ENCODE data around the gene KIF2C. TPM values are rescaled to one million over a fixed set of nuclear protein-coding genes. Genes with fewer than 3 reads are reported as not detected.

The KIF2C gene
- polyA plus RNA-seq, 1 of the 3 experiments (the other 2 are of a cell fraction) = 20.7 TPM

- H3K9me3 ChIP-seq = no peaks in the 10 kb centered on the region
- H3K4me3 ChIP-seq (ENCODE audit: low read depth in 2 of 2, low read length in 1 of 2) = no peak overlapping the region
- no peak overlapping the region for H3K27ac ChIP-seq (ENCODE audit: low read depth in 2 of 2, low read length in 1 of 2)
- no peaks in the 10 kb centered on the region for H3K9me2 ChIP-seq
- H3K36me3 ChIP-seq (replicated peaks in 1 of 2; ENCODE audit: control insufficient read depth in 1 of 2, insufficient read depth in 2 of 2, low read length in 1 of 2) = no peaks in the 10 kb centered on the region
- H3K4me2 ChIP-seq = no peak overlapping the region
- H2AFZ ChIP-seq (ENCODE audit: low read depth) = no peak overlapping the region
- no peaks in the 10 kb centered on the region for H3K79me2 ChIP-seq (ENCODE audit: insufficient read depth)
- WGBS (ENCODE audit: low lambda C conversion rate) = 82% methylated on average over 7 of the region's 7 CpGs
- POLR2A ChIA-PET = no interaction called here
- CTCF ChIA-PET = interaction anchor here (1.2 to 2.2 kb wide), 2 partner anchors 12 to 18 kb away, joined by 4 to 5 read pairs; no protein-coding TSS in a partner anchor
- no peak for DNase-seq
- no peak for TF ChIP-seq TCF12 (IDR thresholded peaks at IDR 0.05)
- no peak for TF ChIP-seq CTCF (IDR thresholded peaks at IDR 0.05)
- no peak for TF ChIP-seq CHD2 (IDR thresholded peaks at IDR 0.05; ENCODE audit: low read length, partially characterized antibody)
- no peak for TF ChIP-seq TAF1 (IDR thresholded peaks at IDR 0.05; ENCODE audit: borderline replicate concordance, low read depth, low read length)
- no peak for TF ChIP-seq MXI1 (IDR thresholded peaks at IDR 0.05; ENCODE audit: low read depth, low read length)
- TF ChIP-seq YY1 (IDR thresholded peaks at IDR 0.05; ENCODE audit: low read depth) = no peak
- TF ChIP-seq RFX5 (IDR thresholded peaks at IDR 0.05; ENCODE audit: low read length) = no peak
- no peak for TF ChIP-seq SIN3A (IDR thresholded peaks at IDR 0.05; ENCODE audit: borderline replicate concordance, low read depth, low read length)
- no peak for TF ChIP-seq GABPA (IDR thresholded peaks at IDR 0.05; ENCODE audit: low read depth)
- no peak for TF ChIP-seq TEAD4 (IDR thresholded peaks at IDR 0.05; ENCODE audit: borderline replicate concordance, insufficient read depth)
- TF ChIP-seq PBX3 (IDR thresholded peaks at IDR 0.05) = no peak
- no peak for TF ChIP-seq REST (IDR thresholded peaks at IDR 0.05; ENCODE audit: low read depth, low read length)
- TF ChIP-seq FOXM1 (IDR thresholded peaks at IDR 0.05; ENCODE audit: low read depth) = no peak
- no peaks in the 10 kb centered on the region for H4K20me1 ChIP-seq (ENCODE audit: insufficient read depth)
- no peaks in the 10 kb centered on the region for H3K4me1 ChIP-seq (ENCODE audit: control insufficient read depth in 1 of 2, insufficient read depth in 2 of 2, low read depth in 1 of 2, low read length in 1 of 2)
- H3K9ac ChIP-seq = no peak overlapping the region
- no peaks in the 10 kb centered on the region for H3F3A ChIP-seq (replicated peaks; ENCODE audit: insufficient read depth)
- no peaks in the 10 kb centered on the region for H3K27me3 ChIP-seq (ENCODE audit: insufficient read depth)
Measured at GRCh38 chr1:44694863-44695478, 44.7 kb upstream of the KIF2C start.
